Measurements from ENCODE around the gene PNKP. TPM values are rescaled to one million over a fixed set of nuclear protein-coding genes. Genes with fewer than 3 reads are reported as not detected.

PNKP gene
- total RNA-seq, 2 donors from 2014 or later: 161 to 163 TPM

DNA sequence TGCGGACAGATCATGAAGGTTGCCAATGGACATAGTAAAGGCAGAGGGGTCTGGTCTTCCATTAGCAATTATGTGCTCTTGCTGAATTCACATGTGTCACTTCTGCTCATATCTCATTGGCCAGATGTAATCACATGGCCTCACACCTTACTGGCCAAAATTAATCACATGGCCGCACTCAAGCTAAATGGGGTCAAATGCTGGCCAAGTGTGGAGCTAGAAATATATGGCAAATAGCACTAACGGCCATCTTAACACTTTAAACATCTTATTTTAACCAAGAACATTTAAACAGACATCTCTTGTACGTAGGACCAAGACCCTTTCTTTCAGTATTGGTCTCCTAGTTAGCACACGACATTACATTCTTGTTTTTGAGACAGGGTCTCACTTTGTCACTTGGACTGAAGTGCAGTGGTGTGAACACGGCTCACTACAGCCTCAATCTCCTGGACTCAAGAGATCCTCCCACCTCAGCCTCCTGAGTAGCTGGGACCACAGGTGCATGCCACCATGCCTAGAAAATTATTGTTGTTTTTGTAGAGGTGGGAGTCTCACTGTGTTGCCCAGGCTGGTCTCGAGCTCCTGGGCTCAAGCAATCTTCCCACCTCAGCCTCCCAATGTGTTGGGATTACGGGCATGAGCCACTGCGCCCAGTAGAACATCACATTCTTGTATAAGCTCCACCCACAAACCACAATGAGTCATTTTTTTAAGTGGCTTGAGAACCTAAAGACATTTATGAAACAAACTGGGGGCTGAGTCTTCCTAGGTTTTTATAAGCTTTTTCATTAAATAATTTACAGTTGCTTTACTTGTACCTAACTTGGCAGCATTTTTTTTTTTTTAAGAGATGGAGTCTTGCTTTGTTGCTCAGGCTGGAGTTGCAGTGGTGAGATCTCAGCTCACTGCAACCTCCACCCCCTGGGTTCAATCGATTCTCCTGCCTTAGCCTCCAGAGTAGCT lies 19.4 kb downstream of the PNKP start:
- Mint-ChIP-seq H3K27me3 (ENCODE audit: insufficient read depth) (no peaks in the 10 kb centered on the region), H3K9me3 (peaks cover 7% of the 10 kb centered on the region), H3K4me1 (peaks cover 16% of the 10 kb centered on the region), H3K27ac (no peak overlapping the region), H3K36me3 (ENCODE audit: low read depth) (peaks cover 30% of the 10 kb centered on the region), H3K4me3 (no peak overlapping the region)
- Histone ChIP-seq H3K4me3 (ENCODE audit: low read length) (no peak overlapping the region), H3K9ac (ENCODE audit: extremely low read depth, low read length, poor library complexity, severe bottlenecking) (no peak overlapping the region), H3K36me3 (ENCODE audit: control insufficient read depth, insufficient read depth, low read length) (peaks cover 12% of the 10 kb centered on the region), H3K27me3 (ENCODE audit: control insufficient read depth, insufficient read depth, low read length, poor library complexity, severe bottlenecking) (no peaks in the 10 kb centered on the region), H3K9me3 (ENCODE audit: control insufficient read depth, low read length) (peaks cover 7% of the 10 kb centered on the region), H3K4me1 (ENCODE audit: control insufficient read depth, insufficient read depth, low read length) (peaks cover 5% of the 10 kb centered on the region), H3K27ac (ENCODE audit: low read depth, low read length) (no peak overlapping the region)
- DNase-seq: no peak
- TF ChIP-seq, protein P1, sequence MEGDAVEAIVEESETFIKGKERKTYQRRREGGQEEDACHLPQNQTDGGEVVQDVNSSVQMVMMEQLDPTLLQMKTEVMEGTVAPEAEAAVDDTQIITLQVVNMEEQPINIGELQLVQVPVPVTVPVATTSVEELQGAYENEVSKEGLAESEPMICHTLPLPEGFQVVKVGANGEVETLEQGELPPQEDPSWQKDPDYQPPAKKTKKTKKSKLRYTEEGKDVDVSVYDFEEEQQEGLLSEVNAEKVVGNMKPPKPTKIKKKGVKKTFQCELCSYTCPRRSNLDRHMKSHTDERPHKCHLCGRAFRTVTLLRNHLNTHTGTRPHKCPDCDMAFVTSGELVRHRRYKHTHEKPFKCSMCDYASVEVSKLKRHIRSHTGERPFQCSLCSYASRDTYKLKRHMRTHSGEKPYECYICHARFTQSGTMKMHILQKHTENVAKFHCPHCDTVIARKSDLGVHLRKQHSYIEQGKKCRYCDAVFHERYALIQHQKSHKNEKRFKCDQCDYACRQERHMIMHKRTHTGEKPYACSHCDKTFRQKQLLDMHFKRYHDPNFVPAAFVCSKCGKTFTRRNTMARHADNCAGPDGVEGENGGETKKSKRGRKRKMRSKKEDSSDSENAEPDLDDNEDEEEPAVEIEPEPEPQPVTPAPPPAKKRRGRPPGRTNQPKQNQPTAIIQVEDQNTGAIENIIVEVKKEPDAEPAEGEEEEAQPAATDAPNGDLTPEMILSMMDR (conservative IDR thresholded peaks at IDR 0.05): no peak
- whole genome bisulfite sequencing, 2 experiments (ENCODE audit: insufficient coverage in 1 of 2, insufficient read length in 1 of 2): 89 to 95% methylated on average over 9 to 10 of the region's 10 CpGs

DNA sequence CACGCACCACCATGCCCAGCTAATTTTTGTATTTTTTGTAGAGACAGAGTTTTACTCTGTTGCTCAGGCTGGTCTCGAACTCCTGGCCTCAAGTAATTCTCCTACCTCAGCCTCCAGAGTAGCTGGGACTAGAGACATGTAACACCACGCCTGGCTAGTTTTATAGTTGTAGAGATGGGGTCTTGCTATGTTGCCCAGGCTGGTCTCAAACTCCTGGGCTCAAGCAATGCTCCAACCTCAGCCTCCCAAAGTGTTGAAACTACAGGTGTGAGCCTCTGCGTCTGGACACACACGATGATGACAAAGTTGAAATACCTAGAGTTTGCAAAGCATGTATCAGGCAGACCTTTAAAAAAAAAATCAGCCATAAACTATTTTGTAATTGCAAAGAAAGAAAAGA lies 21.0 kb downstream of the PNKP start:
- no peak overlapping the region for H3K27ac ChIP-seq (ENCODE audit: low read depth, low read length)
- Mint-ChIP-seq H3K36me3 (ENCODE audit: low read depth) (peaks cover 23% of the 10 kb centered on the region), H3K27me3 (ENCODE audit: insufficient read depth) (no peaks in the 10 kb centered on the region), H3K27ac (no peak overlapping the region), H3K4me3 (no peak overlapping the region), H3K4me1 (peaks cover 6% of the 10 kb centered on the region), H3K9me3 (peaks cover 7% of the 10 kb centered on the region)
- no peaks in the 10 kb centered on the region for H3K4me1 ChIP-seq (ENCODE audit: control insufficient read depth, insufficient read depth, low read length)
- H3K4me3 ChIP-seq (ENCODE audit: low read length): no peak overlapping the region
- peaks cover 12% of the 10 kb centered on the region for H3K36me3 ChIP-seq (ENCODE audit: control insufficient read depth, insufficient read depth, low read length)
- 63 to 77% methylated on average over 3 to 5 of the region's 5 CpGs for WGBS, 2 experiments (ENCODE audit: insufficient coverage in 1 of 2, insufficient read length in 1 of 2)
- TF ChIP-seq, protein P1 (conservative IDR thresholded peaks at IDR 0.05): no peak
- H3K27me3 ChIP-seq (ENCODE audit: control insufficient read depth, insufficient read depth, low read length, poor library complexity, severe bottlenecking): no peaks in the 10 kb centered on the region
- H3K9me3 ChIP-seq (ENCODE audit: control insufficient read depth, low read length): peaks cover 7% of the 10 kb centered on the region
- no peak overlapping the region for H3K9ac ChIP-seq (ENCODE audit: extremely low read depth, low read length, poor library complexity, severe bottlenecking)
- no peak for DNase-seq

DNA sequence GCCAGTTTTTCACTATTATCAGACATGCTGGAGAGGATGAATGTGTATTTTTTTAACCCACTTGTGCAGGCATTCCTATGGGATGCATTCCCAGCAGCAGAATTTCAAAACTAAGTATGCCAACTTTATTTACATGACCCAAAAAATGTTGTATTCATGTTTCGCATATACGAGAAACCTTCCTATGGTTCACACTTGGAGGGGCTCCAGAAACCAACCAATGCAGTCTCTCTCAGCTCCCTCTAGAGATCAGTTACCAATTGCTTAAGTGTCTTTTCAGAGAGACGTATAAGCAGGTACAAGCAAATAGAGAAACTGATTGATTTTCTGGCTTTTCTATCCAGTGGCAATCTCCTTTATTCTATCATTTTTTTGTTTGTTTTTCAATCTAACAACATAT lies 22.0 kb downstream of the PNKP start:
- Histone ChIP-seq H3K4me3 (ENCODE audit: low read length) (no peak overlapping the region), H3K27ac (ENCODE audit: low read depth, low read length) (no peak overlapping the region), H3K4me1 (ENCODE audit: control insufficient read depth, insufficient read depth, low read length) (no peaks in the 10 kb centered on the region), H3K9ac (ENCODE audit: extremely low read depth, low read length, poor library complexity, severe bottlenecking) (no peak overlapping the region), H3K9me3 (ENCODE audit: control insufficient read depth, low read length) (peaks cover 7% of the 10 kb centered on the region), H3K36me3 (ENCODE audit: control insufficient read depth, insufficient read depth, low read length) (peaks cover 13% of the 10 kb centered on the region), H3K27me3 (ENCODE audit: control insufficient read depth, insufficient read depth, low read length, poor library complexity, severe bottlenecking) (no peaks in the 10 kb centered on the region)
- DNase-seq: no peak
- H3K4me1 Mint-ChIP-seq: peaks cover 6% of the 10 kb centered on the region
- no peak overlapping the region for H3K27ac Mint-ChIP-seq
- TF ChIP-seq, protein P1 (conservative IDR thresholded peaks at IDR 0.05): no peak
- WGBS, 2 experiments (ENCODE audit: insufficient coverage in 1 of 2, insufficient read length in 1 of 2): 91 to 96% methylated on average over 3 of the region's 3 CpGs
- no peak overlapping the region for H3K4me3 Mint-ChIP-seq
- H3K27me3 Mint-ChIP-seq (ENCODE audit: insufficient read depth): no peaks in the 10 kb centered on the region
- peaks cover 30% of the 10 kb centered on the region for H3K36me3 Mint-ChIP-seq (ENCODE audit: low read depth)
- peaks cover 7% of the 10 kb centered on the region for H3K9me3 Mint-ChIP-seq

All from endodermal cell (in vitro differentiated cells).